Gastroesophageal sphincter (tissue), 4 donors: Measurements from ENCODE around the gene SLC8A2. TPM values are rescaled to one million over a fixed set of nuclear protein-coding genes. Genes with fewer than 3 reads are reported as not detected.
"Not testable (repeated sequence)": the region's sequence is repeated elsewhere in the genome, so short reads cannot be mapped to it uniquely, and the experiment has no call there.

ENCODE experiments used
- ATAC-seq: fragments of 150-250 bp; one replicate; pipeline ENCODE4 v1.9.1; 2016; ENCODE audit warnings: mild to moderate bottlenecking, moderate library complexity
- H3K27ac ChIP-seq, 4 donors: fragments of 200-600 bp; sonication (generic) in 3 of 4; 1 replicate in 3 of 4; 2 replicates in 1 of 4; pipeline ENCODE4 v1.5.1; 2016 to 2019
- H3K27me3 ChIP-seq: fragments of 200-600 bp; sonication (generic); one replicate; pipeline ENCODE4 v1.5.1; 2019
- H3K36me3 ChIP-seq, 2 donors: fragments of 200-600 bp; sonication (generic); one replicate each; pipeline ENCODE4 v1.5.1; 2019; ENCODE audit warnings: control low read depth in 1 of 2
- H3K4me1 ChIP-seq, 3 donors: fragments of 200-600 bp; sonication (generic); 1 replicate in 2 of 3; 2 replicates in 1 of 3; pipeline ENCODE4 v1.5.1; 2016 to 2019; ENCODE audit warnings: control low read depth in 2 of 3
- H3K4me3 ChIP-seq, 2 donors: fragments of 200-600 bp; sonication (generic); one replicate each; pipeline ENCODE4 v1.5.1; 2019; ENCODE audit warnings: mild to moderate bottlenecking in 1 of 2, moderate library complexity in 1 of 2
- H3K9me3 ChIP-seq, 3 donors: fragments of 200-600 bp; sonication (generic); one replicate each; pipeline ENCODE4 v1.5.1; 2017 to 2019; ENCODE audit warnings: control low read depth in 2 of 3
- EP300 ChIP-seq: sonication (generic); formaldehyde crosslinking; IDR thresholded peaks from one replicate; pipeline ENCODE4 v1.6.1; 2017; ENCODE audit warnings: antibody characterized with exemption, mild to moderate bottlenecking
- POLR2A ChIP-seq, 2 donors: fragments of 450-650 bp; IDR thresholded peaks; one replicate each; pipeline ENCODE4 v1.6.1; 2017; ENCODE audit warnings: antibody characterized with exemption in 2 of 2, mild to moderate bottlenecking in 2 of 2, moderate library complexity in 1 of 2
- POLR2AphosphoS5 ChIP-seq: sonication (generic); formaldehyde crosslinking; IDR thresholded peaks from one replicate; pipeline ENCODE4 v1.6.1; 2017; ENCODE audit warnings: antibody characterized with exemption
- WGBS, 2 donors: methylation state at CpG; one replicate each; pipeline ENCODE4 v1.1.5; 2018; ENCODE audit warnings: low coverage in 1 of 2; 5-methylcytosine and 5-hydroxymethylcytosine counted together
- total RNA-seq, 4 donors: library from RNA; depleted of rRNA; stranded (reverse); fragments of >200 nt; gene quantifications; one replicate each; pipeline ENCODE4 v1.1.0, GENCODE V29; 2016
- TF ChIP-seq, protein P1 (sequence below), 4 experiments: fragments of 200-600 bp in 2 of 4; fragments of 450-650 bp in 2 of 4; sonication (generic) in 1 of 4; IDR thresholded peaks; one replicate each; pipeline ENCODE4 v1.5.1; 2017 to 2019; ENCODE audit warnings: antibody characterized with exemption in 4 of 4, mild to moderate bottlenecking in 2 of 4, moderate library complexity in 2 of 4

Gene SLC8A2
- total RNA-seq, 4 donors from 2014 or later: 6.5 to 19.9 (median 9.5) TPM

DNA sequence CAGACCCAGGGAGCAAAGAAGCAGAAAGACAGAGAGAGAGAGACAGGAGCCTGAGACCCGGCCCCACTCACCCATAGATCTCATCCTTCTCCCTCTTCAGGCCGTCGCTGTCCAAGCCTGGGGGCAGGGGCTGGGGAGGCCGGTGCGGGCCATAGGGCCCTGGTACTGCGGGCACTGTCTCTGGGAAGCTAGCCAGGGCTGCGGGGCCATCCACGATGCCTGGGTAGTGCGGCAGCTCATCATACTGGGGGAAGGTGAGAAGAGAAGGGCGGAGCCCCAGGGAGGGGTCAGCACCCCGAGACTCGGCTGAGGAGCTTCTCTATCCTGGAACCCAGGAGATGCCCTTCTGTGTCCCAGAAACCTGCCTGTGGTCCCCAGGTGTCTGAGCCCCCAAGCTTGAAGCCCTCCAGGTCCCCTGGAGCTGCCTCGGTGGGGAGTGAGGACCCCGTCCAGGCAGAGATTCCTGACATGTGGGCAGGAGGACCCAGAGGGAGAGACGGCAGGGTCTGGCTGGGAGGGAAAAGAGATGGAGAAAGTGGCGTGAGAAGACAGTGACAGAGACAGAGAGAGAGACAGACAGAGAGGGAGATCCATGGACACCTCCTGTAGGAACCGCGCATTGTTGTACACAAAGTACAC, 54.5 kb downstream of the SLC8A2 start:
- WGBS, 2 donors: 47 to 55% methylated on average over 2 to 7 of the region's 18 CpGs
- Histone ChIP-seq H3K27ac (no peak overlapping the region), H3K36me3 (peaks cover 0 to 18% of the 10 kb centered on the region in 2 donors), H3K27me3 (peaks cover 63% of the 10 kb centered on the region), H3K4me1 (peaks cover 0 to 41% (median 8%) of the 10 kb centered on the region in 3 donors), H3K4me3 (peak overlapping the region in 1 of 2 donors; percentile 63), H3K9me3 (no peaks in the 10 kb centered on the region)
- TF ChIP-seq EP300 (no peak), POLR2AphosphoS5 (no peak), POLR2A (IDR thresholded peaks at IDR 0.05) (no peak)
- TF ChIP-seq, protein P1, sequence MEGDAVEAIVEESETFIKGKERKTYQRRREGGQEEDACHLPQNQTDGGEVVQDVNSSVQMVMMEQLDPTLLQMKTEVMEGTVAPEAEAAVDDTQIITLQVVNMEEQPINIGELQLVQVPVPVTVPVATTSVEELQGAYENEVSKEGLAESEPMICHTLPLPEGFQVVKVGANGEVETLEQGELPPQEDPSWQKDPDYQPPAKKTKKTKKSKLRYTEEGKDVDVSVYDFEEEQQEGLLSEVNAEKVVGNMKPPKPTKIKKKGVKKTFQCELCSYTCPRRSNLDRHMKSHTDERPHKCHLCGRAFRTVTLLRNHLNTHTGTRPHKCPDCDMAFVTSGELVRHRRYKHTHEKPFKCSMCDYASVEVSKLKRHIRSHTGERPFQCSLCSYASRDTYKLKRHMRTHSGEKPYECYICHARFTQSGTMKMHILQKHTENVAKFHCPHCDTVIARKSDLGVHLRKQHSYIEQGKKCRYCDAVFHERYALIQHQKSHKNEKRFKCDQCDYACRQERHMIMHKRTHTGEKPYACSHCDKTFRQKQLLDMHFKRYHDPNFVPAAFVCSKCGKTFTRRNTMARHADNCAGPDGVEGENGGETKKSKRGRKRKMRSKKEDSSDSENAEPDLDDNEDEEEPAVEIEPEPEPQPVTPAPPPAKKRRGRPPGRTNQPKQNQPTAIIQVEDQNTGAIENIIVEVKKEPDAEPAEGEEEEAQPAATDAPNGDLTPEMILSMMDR (IDR thresholded peaks at IDR 0.05): no peak
- ATAC-seq: no peak

DNA sequence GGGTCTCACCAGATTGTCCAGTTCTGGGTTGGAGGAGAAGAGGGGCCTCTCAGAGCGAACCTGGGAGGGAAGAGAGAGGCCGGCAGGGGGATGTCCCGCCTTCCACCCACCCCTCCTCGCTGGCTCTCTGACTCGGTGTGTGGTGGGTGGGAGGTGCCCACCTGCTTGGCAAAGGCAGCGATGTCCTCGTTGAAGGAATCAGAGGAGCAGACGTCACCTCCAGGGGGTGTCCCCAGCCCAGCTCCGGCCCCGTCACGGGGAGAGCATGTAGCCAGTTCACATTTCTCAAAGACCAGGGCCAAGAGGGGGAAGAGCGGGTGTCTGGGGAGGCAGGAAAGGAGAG, 55.1 kb downstream of the SLC8A2 start:
- no peak for ATAC-seq
- Histone ChIP-seq H3K36me3 (peaks cover 0 to 18% of the 10 kb centered on the region in 2 donors), H3K4me1 (peaks cover 0 to 37% (median 4%) of the 10 kb centered on the region in 3 donors), H3K9me3 (no peaks in the 10 kb centered on the region), H3K4me3 (no peak overlapping the region), H3K27ac (no peak overlapping the region), H3K27me3 (peaks cover 56% of the 10 kb centered on the region)
- 80% methylated on average over 1 of the region's 12 CpGs; no CpG with 5 or more reads in 1 of the 2 donors for WGBS, 2 donors
- TF ChIP-seq POLR2AphosphoS5 (no peak), POLR2A (IDR thresholded peaks at IDR 0.05) (no peak), EP300 (no peak)
- TF ChIP-seq, protein P1 (IDR thresholded peaks at IDR 0.05): no peak

DNA sequence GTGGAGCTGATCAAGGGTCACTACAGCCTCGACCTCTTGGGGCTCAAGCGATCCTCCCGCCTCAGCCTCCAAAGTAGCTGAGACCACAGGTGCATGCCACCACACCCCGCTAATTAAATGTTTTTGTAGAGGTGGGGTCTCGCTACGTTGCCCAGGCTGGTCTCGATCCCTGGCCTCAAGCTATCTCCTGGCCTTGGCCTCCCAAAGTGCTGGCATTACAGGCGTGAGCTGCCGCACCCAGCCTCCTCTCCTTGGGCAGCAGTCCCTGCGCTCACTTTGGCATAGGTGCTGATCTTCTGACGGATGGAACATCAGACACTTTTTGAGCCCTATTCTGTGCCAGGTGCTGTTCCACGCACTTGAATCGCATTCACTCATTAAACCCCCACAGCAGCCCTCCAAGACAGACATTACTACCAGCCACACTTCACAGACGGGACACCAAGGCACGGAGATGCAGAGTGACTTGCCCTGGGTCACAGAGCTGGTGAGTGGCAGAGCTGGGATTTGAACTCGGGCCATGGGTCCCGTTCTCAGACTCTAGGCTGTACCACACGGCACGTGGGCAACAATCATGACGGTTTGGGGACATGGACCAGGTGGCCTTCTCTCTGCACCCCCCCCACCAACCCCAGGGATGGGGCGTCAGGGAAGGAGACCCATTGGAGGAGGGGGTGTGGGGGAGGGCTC, 55.6 kb downstream of the SLC8A2 start:
- no peak for ATAC-seq
- Histone ChIP-seq H3K27me3 (peaks cover 51% of the 10 kb centered on the region), H3K36me3 (peaks cover 0 to 18% of the 10 kb centered on the region in 2 donors), H3K27ac (no peak overlapping the region), H3K4me3 (no peak overlapping the region), H3K9me3 (no peaks in the 10 kb centered on the region), H3K4me1 (peaks cover 0 to 37% (median 4%) of the 10 kb centered on the region in 3 donors)
- WGBS, 2 donors: 90% methylated on average over 16 of the region's 21 CpGs; no CpG with 5 or more reads in 1 of the 2 donors
- TF ChIP-seq, protein P1 (IDR thresholded peaks at IDR 0.05): no peak
- TF ChIP-seq EP300: no peak
- TF ChIP-seq POLR2AphosphoS5: no peak
- TF ChIP-seq POLR2A (IDR thresholded peaks at IDR 0.05): no peak

DNA sequence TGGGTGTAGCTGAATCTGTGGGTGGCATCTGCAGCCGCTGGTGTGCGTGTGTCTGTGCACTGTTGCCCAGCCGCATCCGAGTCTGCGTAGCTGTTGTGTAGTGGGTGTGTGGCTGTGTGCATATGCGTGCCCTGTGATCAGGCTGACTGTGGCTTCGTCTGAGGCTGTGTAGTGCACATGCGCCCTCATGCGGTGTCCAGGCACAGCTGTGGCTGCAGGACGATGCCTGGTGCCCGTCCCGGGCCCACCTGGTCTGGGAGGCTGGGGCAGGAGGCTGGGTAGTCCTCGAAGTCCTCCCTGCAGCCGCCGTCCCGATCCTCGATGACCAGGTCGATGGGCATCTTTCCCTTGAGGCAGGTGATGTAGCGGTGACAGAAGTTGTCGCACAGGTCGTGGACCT, 57.2 kb downstream of the SLC8A2 start:
- TF ChIP-seq POLR2A (IDR thresholded peaks at IDR 0.05) (no peak), POLR2AphosphoS5 (no peak), EP300 (no peak)
- TF ChIP-seq, protein P1 (IDR thresholded peaks at IDR 0.05): no peak
- H3K9me3 ChIP-seq: no peaks in the 10 kb centered on the region
- peaks cover 0 to 18% of the 10 kb centered on the region in 2 donors for H3K36me3 ChIP-seq
- no peak for ATAC-seq
- peaks cover 0 to 40% (median 4%) of the 10 kb centered on the region in 3 donors for H3K4me1 ChIP-seq
- no peak overlapping the region for H3K4me3 ChIP-seq
- H3K27me3 ChIP-seq: peaks cover 36% of the 10 kb centered on the region
- 48% methylated on average over 4 of the region's 21 CpGs; no CpG with 5 or more reads in 1 of the 2 donors for WGBS, 2 donors
- H3K27ac ChIP-seq: no peak overlapping the region

DNA sequence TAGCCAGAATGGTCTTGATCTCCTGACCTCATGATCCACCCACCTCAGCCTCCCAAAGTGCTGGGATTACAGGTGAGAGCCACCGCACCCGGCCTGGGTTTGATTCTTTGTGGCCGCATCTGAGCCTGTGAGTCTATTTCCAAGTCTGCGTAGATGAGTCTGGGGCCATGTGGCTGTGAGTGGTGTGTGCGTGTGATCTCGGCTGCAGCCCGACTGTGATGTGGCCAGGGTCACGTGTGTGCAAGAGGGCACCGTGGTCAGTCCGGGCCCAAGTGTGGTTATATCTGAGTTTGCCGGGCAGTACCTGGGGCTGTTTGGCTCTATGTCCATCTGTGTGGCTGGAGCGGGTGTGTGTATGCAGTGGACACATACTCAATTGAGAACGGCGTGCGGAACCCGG, 57.8 kb downstream of the SLC8A2 start:
- Histone ChIP-seq H3K9me3 (no peaks in the 10 kb centered on the region), H3K27me3 (peaks cover 31% of the 10 kb centered on the region), H3K27ac (no peak overlapping the region), H3K36me3 (peaks cover 0 to 18% of the 10 kb centered on the region in 2 donors), H3K4me1 (peaks cover 0 to 36% (median 4%) of the 10 kb centered on the region in 3 donors), H3K4me3 (no peak overlapping the region)
- 90% methylated on average over 5 of the region's 16 CpGs; no CpG with 5 or more reads in 1 of the 2 donors for WGBS, 2 donors
- no peak for ATAC-seq
- TF ChIP-seq POLR2AphosphoS5: no peak
- TF ChIP-seq EP300: no peak
- TF ChIP-seq POLR2A (IDR thresholded peaks at IDR 0.05): no peak
- TF ChIP-seq, protein P1 (IDR thresholded peaks at IDR 0.05): no peak

DNA sequence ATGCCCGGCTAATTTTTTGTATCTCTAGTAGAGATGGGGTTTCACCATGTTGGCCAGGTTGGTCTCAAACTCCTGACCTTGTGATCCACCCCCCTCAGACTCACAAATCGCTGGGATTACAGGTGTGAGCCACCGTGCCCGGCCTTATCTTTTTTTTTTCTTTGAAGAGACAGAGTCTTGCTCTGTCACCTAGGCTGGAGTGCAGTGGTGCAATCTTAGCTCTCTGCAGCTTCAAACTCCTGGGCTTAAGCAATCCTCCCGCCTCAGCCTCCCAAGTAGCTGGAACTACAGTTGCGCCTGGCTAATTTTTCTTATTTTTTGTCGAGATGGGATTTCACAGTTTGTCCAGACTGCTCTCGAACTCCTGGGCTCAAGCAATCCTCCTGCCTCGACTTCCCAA, 60.0 kb downstream of the SLC8A2 start:
- peak overlapping the region in 1 of 4 donors; percentile 43 for H3K27ac ChIP-seq

More for the DNA sequence above, 60.0 kb downstream of the SLC8A2 start:
- H3K4me1 ChIP-seq: peaks cover 0 to 13% (median 0%) of the 10 kb centered on the region in 3 donors
- peaks cover 0 to 18% of the 10 kb centered on the region in 2 donors for H3K36me3 ChIP-seq
- not testable (repeated sequence) for ATAC-seq, H3K9me3 ChIP-seq, H3K4me3 ChIP-seq
- 68 to 89% methylated on average over 5 to 9 of the region's 9 CpGs for WGBS, 2 donors
- H3K27me3 ChIP-seq: peaks cover 23% of the 10 kb centered on the region
